WERI-Rb-1 (cell line): ENCODE data around the gene NOD1.

Source experiments
- DNase-seq: peaks from one replicate; pipeline ENCODE4 v3.0.0-alpha.2; 2020
- H3K27ac ChIP-seq: fragments of 250-450 bp; sonication (Bioruptor Pico); 2 replicates; pipeline ENCODE4 v1.5.1; 2020; ENCODE audit warnings: mild to moderate bottlenecking, moderate library complexity
- H3K27me3 ChIP-seq: fragments of 250-450 bp; sonication (Bioruptor Pico); 2 replicates; pipeline ENCODE4 v1.5.1; 2021; ENCODE audit warnings: mild to moderate bottlenecking, low read depth, moderate library complexity; ENCODE audit not compliant: insufficient read depth, severe bottlenecking
- H3K36me3 ChIP-seq: fragments of 250-450 bp; sonication (Bioruptor Pico); 2 replicates; pipeline ENCODE4 v1.5.1; 2020; ENCODE audit warnings: mild to moderate bottlenecking, moderate library complexity
- H3K4me3 ChIP-seq: 2 replicates; pipeline ENCODE4 v1.5.1; 2011; ENCODE audit warnings: low read depth, mild to moderate bottlenecking, control low read depth, low read length
- H3K9me3 ChIP-seq: fragments of 250-450 bp; sonication (Bioruptor Pico); 2 replicates; pipeline ENCODE4 v1.5.1; 2021; ENCODE audit warnings: mild to moderate bottlenecking, moderate library complexity; ENCODE audit not compliant: severe bottlenecking
- TF ChIP-seq, protein P1 (sequence below): IDR thresholded peaks from 2 replicates; pipeline ENCODE4 v1.5.1; 2011; ENCODE audit warnings: low read depth, mild to moderate bottlenecking, control low read depth, inconsistent platforms, low read length

NOD1 gene

DNA sequence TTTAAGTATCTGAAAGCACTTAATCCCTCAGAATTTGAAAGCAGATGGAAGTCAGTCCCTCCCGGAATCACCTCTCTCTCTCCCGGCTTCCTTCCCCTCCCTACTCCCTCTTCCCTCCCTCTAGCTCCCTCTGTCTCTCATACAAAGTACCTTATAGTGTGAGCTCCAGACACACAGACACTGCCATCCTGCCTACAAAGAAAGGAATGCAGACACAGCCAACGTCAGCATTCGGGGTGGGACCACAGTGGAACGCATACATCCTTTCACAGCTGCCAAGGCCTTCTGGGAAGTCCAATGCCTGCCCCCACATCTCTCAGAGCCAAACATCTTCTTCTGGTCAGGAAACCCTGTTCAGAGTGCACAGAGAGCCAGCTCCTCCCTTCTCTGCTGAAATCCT is 9.3 kb downstream of the NOD1 start:
- Histone ChIP-seq H3K27ac (peak overlapping the region; percentile 89), H3K9me3 (no peaks in the 10 kb centered on the region), H3K27me3 (no peaks in the 10 kb centered on the region), H3K36me3 (no peaks in the 10 kb centered on the region), H3K4me3 (peak overlapping the region; percentile 37; the same call in 1 of the 2 replicates)
- peak; percentile 80 for DNase-seq
- TF ChIP-seq, protein P1, sequence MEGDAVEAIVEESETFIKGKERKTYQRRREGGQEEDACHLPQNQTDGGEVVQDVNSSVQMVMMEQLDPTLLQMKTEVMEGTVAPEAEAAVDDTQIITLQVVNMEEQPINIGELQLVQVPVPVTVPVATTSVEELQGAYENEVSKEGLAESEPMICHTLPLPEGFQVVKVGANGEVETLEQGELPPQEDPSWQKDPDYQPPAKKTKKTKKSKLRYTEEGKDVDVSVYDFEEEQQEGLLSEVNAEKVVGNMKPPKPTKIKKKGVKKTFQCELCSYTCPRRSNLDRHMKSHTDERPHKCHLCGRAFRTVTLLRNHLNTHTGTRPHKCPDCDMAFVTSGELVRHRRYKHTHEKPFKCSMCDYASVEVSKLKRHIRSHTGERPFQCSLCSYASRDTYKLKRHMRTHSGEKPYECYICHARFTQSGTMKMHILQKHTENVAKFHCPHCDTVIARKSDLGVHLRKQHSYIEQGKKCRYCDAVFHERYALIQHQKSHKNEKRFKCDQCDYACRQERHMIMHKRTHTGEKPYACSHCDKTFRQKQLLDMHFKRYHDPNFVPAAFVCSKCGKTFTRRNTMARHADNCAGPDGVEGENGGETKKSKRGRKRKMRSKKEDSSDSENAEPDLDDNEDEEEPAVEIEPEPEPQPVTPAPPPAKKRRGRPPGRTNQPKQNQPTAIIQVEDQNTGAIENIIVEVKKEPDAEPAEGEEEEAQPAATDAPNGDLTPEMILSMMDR = peak; percentile 45; the same call in 1 of the 2 replicates

DNA sequence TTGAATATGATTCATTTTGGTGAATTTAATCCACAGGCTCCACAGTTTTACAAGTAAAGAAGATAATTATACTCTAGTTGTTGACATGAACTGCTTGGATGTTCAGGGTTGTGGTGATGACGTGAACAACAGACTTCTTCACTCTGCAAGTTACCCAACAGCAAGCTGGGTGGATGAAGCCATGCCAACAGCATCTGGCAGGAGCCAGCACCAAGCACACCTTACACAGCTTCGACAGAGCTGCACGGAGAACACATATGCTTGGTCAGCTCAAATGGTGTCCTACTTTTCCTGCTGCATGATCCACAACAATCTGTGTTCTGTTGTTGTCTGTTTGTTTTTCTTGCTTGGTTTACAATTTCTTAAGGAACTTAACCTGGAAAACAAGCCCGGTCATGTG is 9.8 kb downstream of the NOD1 start:
- TF ChIP-seq, protein P1 = no peak
- Histone ChIP-seq H3K27ac (peak overlapping the region; percentile 89), H3K36me3 (no peaks in the 10 kb centered on the region), H3K4me3 (no peak overlapping the region; the same call in 1 of the 2 replicates), H3K27me3 (no peaks in the 10 kb centered on the region), H3K9me3 (no peaks in the 10 kb centered on the region)
- no peak for DNase-seq

DNA sequence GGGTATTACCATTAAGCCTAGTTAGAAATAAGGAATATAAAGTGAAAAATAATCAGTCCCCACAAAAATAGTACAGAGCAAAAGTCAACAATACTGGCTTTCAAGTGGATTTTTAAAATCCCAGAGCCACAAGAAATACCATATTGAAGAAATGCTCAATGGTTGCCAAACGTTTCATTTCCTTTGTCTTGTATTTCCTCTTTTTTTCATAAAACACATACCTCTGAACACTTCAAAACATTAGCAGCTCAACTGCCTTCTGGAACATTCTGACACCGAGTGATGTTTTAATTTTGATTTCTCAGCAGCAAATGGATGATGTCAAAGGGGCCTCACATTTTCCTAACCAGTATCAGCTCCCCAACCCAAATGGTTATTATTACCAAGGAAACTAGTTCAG is 10.5 kb downstream of the NOD1 start:
- no peak for DNase-seq
- Histone ChIP-seq H3K9me3 (no peaks in the 10 kb centered on the region), H3K4me3 (no peak overlapping the region), H3K27ac (peak overlapping the region; percentile 89), H3K27me3 (no peaks in the 10 kb centered on the region), H3K36me3 (no peaks in the 10 kb centered on the region)
- TF ChIP-seq, protein P1 = no peak

DNA sequence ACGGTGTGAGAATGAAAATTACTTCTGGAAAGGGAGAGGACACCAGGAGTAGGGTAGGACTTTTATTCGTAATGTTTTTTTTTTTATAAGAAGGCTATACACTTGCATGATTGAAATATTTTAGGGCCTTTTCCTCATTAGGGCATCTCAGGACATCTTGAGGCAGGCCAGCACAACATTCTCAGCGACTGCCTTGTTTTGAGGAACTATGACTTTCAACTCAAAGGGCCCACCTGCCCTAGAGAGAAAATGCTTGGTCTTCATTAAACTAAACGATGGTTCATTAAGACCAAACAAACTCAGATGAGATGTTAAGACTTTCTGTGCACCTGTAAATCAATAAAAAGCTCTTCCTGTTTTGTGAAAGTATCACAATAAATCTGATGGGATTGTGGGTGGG is 11.3 kb downstream of the NOD1 start:
- TF ChIP-seq, protein P1 = no peak
- Histone ChIP-seq H3K9me3 (no peaks in the 10 kb centered on the region), H3K36me3 (no peaks in the 10 kb centered on the region), H3K27me3 (no peaks in the 10 kb centered on the region), H3K27ac (no peak overlapping the region), H3K4me3 (no peak overlapping the region)
- no peak for DNase-seq

DNA sequence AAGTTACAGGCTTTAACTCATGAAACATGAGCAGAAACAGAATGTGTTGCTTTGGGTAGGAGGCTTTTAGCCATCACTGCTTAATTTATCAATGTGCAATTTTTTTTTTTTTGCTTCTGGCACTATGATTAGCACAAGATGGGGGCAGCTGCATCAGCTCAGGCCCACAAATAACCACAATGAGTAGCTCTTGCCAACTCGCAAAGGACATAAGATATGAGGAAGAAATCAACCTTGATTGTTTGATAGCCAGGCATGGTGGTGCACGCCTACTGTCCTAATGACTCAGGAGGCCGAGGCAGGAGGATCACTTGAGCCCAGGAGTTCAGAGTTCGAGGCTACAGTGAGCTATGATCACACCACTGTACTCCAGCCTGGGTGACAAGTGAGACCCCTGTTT is 12.3 kb downstream of the NOD1 start:
- TF ChIP-seq, protein P1 = no peak
- no peak for DNase-seq
- Histone ChIP-seq H3K27me3 (no peaks in the 10 kb centered on the region), H3K4me3 (no peak overlapping the region), H3K9me3 (no peaks in the 10 kb centered on the region), H3K27ac (no peak overlapping the region), H3K36me3 (no peaks in the 10 kb centered on the region)

DNA sequence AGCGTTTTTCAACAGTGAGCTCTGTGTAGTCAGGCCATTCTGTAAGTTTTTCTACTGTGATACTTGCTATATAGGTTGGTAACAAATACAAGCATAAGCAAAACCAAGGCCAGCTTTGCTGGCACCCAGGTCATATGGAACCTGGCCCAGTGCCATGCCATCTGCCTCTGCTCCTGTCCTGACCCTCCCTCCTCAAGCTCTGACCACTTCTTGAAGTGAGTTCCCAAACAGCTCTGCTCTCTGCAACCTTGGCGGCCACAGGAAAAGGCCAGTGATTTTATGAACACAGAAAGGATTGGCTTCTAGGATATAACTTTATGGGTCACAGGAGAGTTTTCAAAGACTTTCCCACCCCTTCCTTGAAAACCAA is 12.8 kb downstream of the NOD1 start:
- TF ChIP-seq, protein P1 = no peak
- H3K27ac ChIP-seq = no peak overlapping the region
- H3K36me3 ChIP-seq = no peaks in the 10 kb centered on the region
- no peak for DNase-seq
- no peaks in the 10 kb centered on the region for H3K27me3 ChIP-seq
- H3K4me3 ChIP-seq = no peak overlapping the region
- H3K9me3 ChIP-seq = no peaks in the 10 kb centered on the region
